GM19043 (cell line): ENCODE measurements around the gene UCN3.
"Not testable (repeated sequence)": the region's sequence is repeated elsewhere in the genome, so short reads cannot be mapped to it uniquely, and the experiment has no call there.

Experiments used
- ATAC-seq: cut with Tn5 transposase; IDR thresholded peaks from one replicate; pipeline ENCODE4 v1.9.1; 2021; ENCODE audit warnings: low read depth; ENCODE audit not compliant: unreplicated experiment

The UCN3 gene

GRCh38 chr10:5402798-5403197 lies 38.0 kb downstream of the UCN3 start:
- no peak for ATAC-seq

GRCh38 chr10:5404208-5405041 lies 39.7 kb downstream of the UCN3 start, which contains the start of gene TUBAL3:
TSS of gene TUBAL3 (minus strand) at chr10:5404828. CDS start at chr10:5404792, 36 bp downstream.
- ATAC-seq = no peak

- ATAC-seq = no peak
Measured at GRCh38 chr10:5406918-5407317, 42.2 kb downstream of the UCN3 start.

GRCh38 chr10:5410787-5411186 lies 46.0 kb downstream of the UCN3 start:
- not testable (repeated sequence) for ATAC-seq

GRCh38 chr10:5411941-5412276 lies 47.1 kb downstream of the UCN3 start:
- no peak for ATAC-seq

GRCh38 chr10:5412277-5412941 lies 47.6 kb downstream of the UCN3 start, which contains the start of gene NET1:
TSS of gene NET1 (plus strand) at chr10:5412557. CDS start at chr10:5412693, 136 bp downstream.
- ATAC-seq = peak; percentile 96

- no peak for ATAC-seq
Measured at GRCh38 chr10:5413012-5413938, 48.5 kb downstream of the UCN3 start.

GRCh38 chr10:5416981-5417380 lies 52.2 kb downstream of the UCN3 start:
- no peak for ATAC-seq

- ATAC-seq = no peak
Measured at GRCh38 chr10:5418584-5418983, 53.8 kb downstream of the UCN3 start.

GRCh38 chr10:5419466-5420094 lies 54.8 kb downstream of the UCN3 start:
- ATAC-seq = no peak

GRCh38 chr10:5423771-5424170 lies 59.0 kb downstream of the UCN3 start:
- ATAC-seq = no peak
